ENCODE results near the gene RECQL.

Gene RECQL

DNA sequence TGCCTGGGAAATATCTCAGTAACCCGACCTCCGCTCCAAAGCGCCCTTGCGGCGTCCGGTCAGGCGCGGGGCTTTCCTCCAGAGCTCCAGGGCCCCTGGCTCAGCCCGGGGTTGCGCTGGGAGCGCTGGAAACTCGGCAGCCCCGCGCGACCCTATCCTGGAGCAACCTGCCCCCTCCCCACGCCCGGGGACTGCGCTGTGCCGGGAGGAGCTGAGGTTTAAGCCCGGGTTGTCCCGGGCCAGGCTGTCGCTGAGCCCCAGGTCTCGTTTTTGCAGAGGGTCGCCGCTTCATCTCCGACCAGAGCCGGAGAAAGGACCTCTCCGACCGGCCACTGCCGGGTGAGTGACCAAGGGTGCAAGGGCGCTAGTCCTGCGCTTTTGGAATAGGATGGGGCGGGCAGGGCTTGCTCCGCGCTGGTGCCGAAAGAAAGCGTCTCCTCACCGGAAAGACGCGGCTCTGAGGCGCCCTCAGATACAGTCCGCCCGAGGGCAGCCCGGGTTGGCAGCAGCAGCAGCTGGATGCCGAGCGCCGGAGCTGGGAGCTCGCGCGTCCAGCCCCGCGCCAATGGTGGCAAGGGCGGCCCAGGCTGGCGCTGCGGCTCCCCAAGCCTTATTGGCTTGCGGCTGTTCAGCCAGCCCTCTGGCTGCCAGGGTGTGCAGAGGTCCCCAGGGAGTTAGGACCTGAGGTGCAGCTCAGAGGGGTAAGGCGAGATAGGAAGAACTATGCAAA is 26.2 kb upstream of the RECQL start:
- Mint-ChIP-seq H3K27ac (peak overlapping the region in 2 of 3 experiments; percentile 14 to 89), H3K4me1 (peaks cover 31% of the 10 kb centered on the region), H3K27me3 (ENCODE audit: low read depth) (peaks cover 44% of the 10 kb centered on the region), H3K9me3 (peaks cover 8% of the 10 kb centered on the region), H3K36me3 (ENCODE audit: low read depth) (no peaks in the 10 kb centered on the region), H3K4me3 (peak overlapping the region; percentile 73 to 87 (median 86))
- no peak for TF ChIP-seq CTCF (IDR thresholded peaks at IDR 0.05; ENCODE audit: unreplicated experiment in 3 of 3)

DNA sequence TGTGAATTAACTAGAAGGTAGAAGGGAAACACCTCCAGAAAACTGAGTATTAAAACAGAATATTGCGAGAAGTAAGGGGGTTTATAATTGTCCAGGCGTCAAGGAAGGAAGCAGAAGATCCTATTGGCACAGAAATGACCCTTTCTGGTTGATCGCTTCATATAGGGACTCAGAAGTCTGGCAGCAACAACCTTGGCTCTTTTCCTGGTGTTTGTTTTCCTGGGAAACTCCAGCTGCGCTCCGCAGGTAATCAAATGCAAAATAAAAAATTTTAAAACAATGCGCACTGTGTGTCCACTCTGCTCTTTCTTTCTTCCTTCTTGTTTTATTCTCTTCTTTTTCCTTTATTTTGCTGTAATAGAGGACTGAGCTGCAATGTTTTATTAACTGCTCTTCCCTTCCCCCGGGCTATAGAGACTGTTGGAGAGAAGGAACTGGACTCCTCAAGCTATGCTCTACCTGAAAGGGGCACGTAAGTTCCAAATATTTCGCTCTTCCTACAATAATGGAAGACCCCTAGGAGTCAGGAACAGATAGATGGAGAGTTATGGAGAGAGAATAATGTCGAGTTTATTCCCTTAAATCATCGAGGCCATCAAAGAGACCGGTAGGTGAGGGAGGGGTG is 25.4 kb upstream of the RECQL start:
- Mint-ChIP-seq H3K36me3 (ENCODE audit: low read depth) (no peaks in the 10 kb centered on the region), H3K27ac (peak overlapping the region in 2 of 3 experiments; percentile 60 to 64), H3K4me1 (peaks cover 31% of the 10 kb centered on the region), H3K27me3 (ENCODE audit: low read depth) (peaks cover 44% of the 10 kb centered on the region), H3K9me3 (peaks cover 8% of the 10 kb centered on the region), H3K4me3 (peak overlapping the region; percentile 73 to 87 (median 86))
- no peak for TF ChIP-seq CTCF (IDR thresholded peaks at IDR 0.05; ENCODE audit: unreplicated experiment in 3 of 3)

DNA sequence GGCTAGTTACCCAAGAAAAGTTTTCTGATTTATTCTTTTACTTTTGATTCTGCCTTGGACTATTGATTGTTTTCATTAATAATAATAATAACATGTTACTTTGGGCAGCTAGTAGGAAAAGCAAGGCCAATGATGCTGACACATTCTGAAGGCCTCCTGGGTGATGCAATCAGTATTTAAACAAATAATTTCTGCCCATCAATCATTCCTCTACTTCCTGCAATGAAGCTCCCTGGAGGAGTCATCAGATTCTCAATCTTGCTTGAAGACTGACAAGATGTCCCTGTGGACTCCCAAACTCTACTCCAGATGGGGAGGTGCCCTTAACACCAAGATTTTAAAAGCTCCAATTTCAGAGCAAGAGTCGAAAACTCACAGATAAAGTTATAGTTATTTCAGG is 24.6 kb upstream of the RECQL start, which contains the start of gene SPX:
TSS of gene SPX (plus strand) at position 244 of the 400 bp plus-strand sequence. CDS start 177 bp downstream, outside the sequence.
- no peak for TF ChIP-seq CTCF (IDR thresholded peaks at IDR 0.05; ENCODE audit: unreplicated experiment in 3 of 3)
- Mint-ChIP-seq H3K9me3 (peaks cover 8% of the 10 kb centered on the region), H3K4me1 (peaks cover 31% of the 10 kb centered on the region), H3K27ac (peak within 1 kb of the TSS in 2 of 3 experiments; percentile 60 to 64), H3K27me3 (ENCODE audit: low read depth) (peaks cover 40% of the 10 kb centered on the region), H3K36me3 (ENCODE audit: low read depth) (no peaks in the 10 kb centered on the region), H3K4me3 (peak within 1 kb of the TSS; percentile 73 to 87 (median 86))

GRCh38 chr12:21523148-21523547 is 21.7 kb upstream of the RECQL start:
- no peak for TF ChIP-seq CTCF (IDR thresholded peaks at IDR 0.05; ENCODE audit: unreplicated experiment in 3 of 3)
- Mint-ChIP-seq H3K4me1 (peaks cover 8% of the 10 kb centered on the region), H3K4me3 (no peak overlapping the region), H3K27me3 (ENCODE audit: low read depth) (peaks cover 17% of the 10 kb centered on the region), H3K36me3 (ENCODE audit: low read depth) (no peaks in the 10 kb centered on the region), H3K9me3 (peaks cover 8% of the 10 kb centered on the region), H3K27ac (no peak overlapping the region)

- Mint-ChIP-seq H3K27me3 (ENCODE audit: low read depth) (peaks cover 7% of the 10 kb centered on the region), H3K9me3 (peaks cover 8% of the 10 kb centered on the region), H3K36me3 (ENCODE audit: low read depth) (peaks cover 4% of the 10 kb centered on the region), H3K4me3 (no peak overlapping the region), H3K4me1 (no peaks in the 10 kb centered on the region), H3K27ac (no peak overlapping the region)
- TF ChIP-seq CTCF (IDR thresholded peaks at IDR 0.05; ENCODE audit: unreplicated experiment in 3 of 3) = no peak
These were observed 20.1 kb upstream of the RECQL start for GRCh38 chr12:21521541-21521940.

All from nephron (organoid).